Activated gamma-delta T cell (primary cell): Measurements from ENCODE around the gene CD33.
"Not testable (repeated sequence)": the region's sequence is repeated elsewhere in the genome, so short reads cannot be mapped to it uniquely, and the experiment has no call there.

Experiments used
- DNase-seq: peaks from one replicate; lab custom pipeline; 2025; lab: John Stamatoyannopoulos, UW

The CD33 gene

DNA sequence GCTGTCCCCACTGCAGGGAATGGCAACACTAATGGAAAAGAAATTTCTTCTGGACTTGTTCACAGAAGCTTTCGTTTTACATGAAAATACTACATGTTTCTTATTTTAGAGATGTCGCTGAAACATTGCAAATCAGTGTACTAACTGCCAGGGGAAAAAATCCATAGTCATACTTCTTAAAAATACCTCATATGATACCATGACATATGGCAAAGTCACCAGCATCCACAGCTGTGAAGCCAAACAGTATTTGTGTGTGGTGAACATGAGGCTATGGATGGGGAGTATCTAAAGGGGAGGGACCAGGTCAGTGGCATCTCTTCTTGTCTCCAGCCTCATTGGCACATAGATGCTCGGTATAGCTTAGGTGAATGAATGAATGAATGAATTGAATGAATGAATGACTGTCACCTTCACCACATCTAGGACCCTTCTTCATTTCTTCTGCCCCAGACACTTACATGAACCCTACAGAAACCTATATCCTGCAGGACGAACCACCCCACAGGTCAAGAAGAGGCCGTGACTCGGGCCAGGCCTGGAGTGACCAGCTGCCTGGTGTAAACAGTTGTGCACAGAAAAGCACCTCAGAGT is 14.6 kb upstream of the CD33 start:
- no peak for DNase-seq

GRCh38 chr19:51210874-51211361 is 14.0 kb upstream of the CD33 start:
- DNase-seq, result not testable (repeated sequence)

GRCh38 chr19:51211833-51212232 is 13.0 kb upstream of the CD33 start:
- no peak for DNase-seq

DNA sequence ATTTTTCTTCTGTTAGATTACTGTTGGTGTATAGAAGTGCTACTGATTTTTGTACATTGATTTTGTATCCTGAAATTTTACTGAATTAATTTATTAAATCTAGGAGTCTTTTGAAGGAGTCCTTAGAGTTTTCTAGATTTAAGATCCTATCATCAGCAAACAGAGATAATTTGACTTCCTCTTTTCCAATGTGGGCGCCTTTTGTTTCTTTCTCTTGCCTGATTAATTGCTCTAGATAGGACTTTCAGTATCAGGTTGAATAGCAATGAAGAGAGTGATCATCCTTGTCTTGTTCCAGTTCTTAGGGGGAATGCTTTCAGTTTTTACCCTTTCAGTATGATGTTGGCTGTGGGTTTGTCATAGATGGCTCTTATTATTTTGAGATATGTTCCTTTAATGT is 5.6 kb upstream of the CD33 start:
- no peak for DNase-seq

DNA sequence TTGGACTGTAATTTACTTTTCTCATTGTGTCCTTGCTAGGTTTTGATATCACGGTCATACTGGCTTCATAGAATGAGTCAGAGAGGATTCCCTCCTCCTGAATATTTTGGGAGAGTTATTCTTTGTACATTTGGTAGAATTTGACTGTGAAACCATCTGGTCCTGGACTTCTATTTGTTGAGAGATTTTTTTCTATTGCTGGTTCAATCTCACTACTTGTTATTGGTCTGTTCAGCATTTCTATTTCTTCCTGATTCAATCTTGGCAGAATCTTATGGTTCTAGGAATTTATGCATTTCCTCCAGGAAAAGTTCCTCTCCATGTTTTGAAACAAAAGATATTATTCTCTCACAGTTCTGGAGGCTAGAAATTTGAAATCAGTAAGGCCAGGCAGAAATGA is 4.9 kb upstream of the CD33 start:
- DNase-seq, result no peak

DNA sequence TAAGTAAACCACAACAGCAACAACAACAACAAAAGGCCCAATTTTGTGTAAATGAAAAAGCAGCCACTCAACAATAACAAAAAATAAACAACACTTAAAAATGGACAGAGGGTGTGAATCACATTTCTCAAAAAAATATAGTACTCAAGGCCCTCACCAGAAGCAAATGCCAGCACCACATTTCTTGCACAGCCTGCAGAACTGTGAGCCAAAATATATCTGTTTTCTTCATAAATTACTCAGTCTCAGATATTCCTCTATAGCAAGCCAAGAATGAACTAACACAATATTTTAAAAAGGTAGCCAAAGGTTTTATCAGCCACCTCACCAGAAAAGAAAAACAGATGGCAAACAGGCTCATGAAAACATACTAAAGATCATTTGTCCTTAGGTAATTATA is 3.9 kb upstream of the CD33 start:
- DNase-seq, result no peak

GRCh38 chr19:51224163-51224641 is 678 bp upstream of the CD33 start:
- DNase-seq, result no peak

GRCh38 chr19:51226067-51226466 is 1.2 kb downstream of the CD33 start:
- DNase-seq, result no peak

DNA sequence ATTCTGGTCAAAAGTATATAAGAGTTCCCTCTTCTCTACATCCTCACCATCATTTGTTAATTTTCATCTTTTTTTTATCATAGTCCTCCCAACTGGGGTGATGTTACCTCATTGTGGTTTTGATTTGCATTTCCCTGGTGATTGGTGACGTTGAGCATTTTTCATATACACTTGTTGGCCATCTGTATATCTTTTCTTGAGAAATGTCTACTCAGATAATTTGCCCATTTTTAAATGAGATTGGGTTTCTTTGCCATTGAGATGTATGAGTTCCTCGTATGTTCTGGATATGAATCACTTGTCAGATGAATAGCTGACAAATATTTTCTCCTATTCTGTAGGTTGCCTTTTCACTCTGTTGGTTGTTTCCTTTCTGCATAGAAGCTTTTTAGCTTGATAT is 2.4 kb downstream of the CD33 start:
- no peak for DNase-seq

DNA sequence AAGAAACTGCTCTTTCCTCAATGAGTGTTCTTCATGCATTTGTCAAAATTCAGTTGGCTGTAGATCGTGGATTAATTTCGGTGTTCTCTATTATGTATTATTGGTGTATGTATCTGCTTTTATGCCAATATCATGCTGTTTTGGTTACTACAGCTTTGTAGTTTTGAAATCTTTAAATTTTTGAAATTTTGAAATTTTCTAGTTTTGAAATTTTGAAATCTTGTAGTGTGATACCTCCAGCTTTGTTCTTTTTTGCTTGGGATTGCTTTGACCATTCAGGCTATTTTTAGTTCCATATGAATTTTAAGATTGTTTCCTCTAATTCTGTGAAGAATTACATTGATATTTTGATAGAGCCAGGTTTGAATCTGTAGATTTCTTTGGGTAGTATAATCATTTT is 3.1 kb downstream of the CD33 start:
- DNase-seq, result no peak

GRCh38 chr19:51240866-51241265 is 16.0 kb downstream of the CD33 start:
- DNase-seq, result no peak

DNA sequence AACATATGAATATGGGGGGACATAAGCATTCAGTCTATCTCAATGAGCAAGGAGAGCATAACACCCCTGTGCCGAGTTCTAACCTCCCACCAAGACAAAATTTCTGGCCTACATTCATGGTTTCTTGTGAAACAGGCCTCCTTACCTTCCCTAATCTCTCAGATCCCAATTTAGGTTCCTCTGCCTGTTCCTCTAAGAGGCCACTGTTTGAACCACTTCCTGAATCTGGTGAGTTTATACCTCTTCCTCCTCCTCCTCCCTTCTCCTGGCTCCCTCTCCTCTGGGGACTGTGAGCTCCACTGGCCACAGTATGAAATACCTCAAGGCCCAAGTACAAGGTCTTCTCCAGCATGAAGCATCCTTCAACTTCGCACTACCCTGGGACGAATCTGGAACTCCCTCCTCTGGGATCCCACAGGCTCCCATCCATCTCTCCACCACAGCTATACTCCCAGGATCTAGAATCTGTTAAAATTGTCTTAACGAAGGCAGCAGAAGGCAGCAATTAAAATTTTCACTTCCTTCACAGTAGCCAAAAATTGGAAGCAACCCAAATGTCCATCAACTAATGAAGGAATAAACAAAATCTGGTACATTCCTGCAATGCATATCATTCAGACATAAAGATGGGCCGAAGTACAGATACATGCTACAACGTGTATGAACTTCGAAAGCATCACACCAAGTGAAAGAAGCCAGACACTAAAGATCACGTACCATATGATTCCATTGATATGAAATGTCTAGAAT is 18.2 kb downstream of the CD33 start:
- DNase-seq, result no peak

- DNase-seq, result no peak
Measured at GRCh38 chr19:51246164-51246552, 21.3 kb downstream of the CD33 start.

GRCh38 chr19:51247972-51248590 is 23.2 kb downstream of the CD33 start:
- no peak for DNase-seq

- DNase-seq, result no peak
Measured at GRCh38 chr19:51250786-51251467, 26.0 kb downstream of the CD33 start, which contains the start of gene SIGLECL1. Gene SIGLECL1, plus strand, starts transcription at chr19:51251080. Its CDS starts 12,993 bp downstream, at chr19:51264073.

DNA sequence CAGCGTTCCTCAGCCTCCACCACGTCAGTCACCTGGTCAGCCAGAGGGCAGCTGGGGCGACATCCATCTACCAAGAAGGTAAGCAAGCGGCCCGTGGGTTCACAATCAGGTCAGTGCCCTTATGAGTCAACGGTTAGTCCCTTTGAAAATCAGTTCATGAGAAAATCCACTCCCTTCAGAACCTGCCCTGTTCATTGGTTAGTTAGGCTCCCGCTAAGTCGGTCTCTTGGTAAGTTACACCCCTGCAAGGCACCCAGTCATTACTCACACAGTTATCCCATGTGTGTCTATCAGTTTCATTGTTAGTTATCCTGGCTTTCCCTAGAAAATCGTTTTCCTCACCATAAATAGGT is 26.6 kb downstream of the CD33 start:
- no peak for DNase-seq

- DNase-seq, result no peak
Measured at GRCh38 chr19:51252306-51253079, 27.6 kb downstream of the CD33 start.

- no peak for DNase-seq
Measured at GRCh38 chr19:51253088-51253806, 28.4 kb downstream of the CD33 start.

- DNase-seq, result no peak
Measured at GRCh38 chr19:51256155-51256625, 31.3 kb downstream of the CD33 start.

DNA sequence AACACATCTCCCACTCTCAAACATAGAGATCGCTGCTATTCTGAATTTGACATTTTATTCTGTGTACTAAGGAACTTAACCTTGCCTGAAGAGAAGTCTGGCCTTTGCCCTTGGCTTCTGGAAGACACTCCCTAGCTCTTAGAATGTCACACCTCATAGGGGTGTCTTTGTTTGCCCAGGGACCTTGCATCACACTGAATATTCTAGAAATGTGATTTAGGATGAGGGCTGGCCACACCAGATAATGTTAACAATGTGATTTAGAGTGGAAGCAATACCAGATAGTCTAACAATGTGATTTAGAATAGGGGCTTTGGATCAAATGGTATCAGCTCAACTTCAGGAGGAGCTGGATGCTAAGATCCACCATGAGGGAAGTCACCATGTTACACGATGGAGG is 32.6 kb downstream of the CD33 start:
- DNase-seq, result no peak
